Activated gamma-delta T cell (primary cell): ENCODE results near the gene MTM1.
A peak's percentile ranks its signal among the peaks of the same experiment; 100 is the strongest.

ENCODE experiments used
- DNase-seq: peaks from one replicate; lab custom pipeline; 2025; lab: John Stamatoyannopoulos, UW
- total RNA-seq, 2 donors: gene quantifications; one replicate each; lab custom pipeline; 2026; lab: John Stamatoyannopoulos, UW

MTM1 gene
- total RNA-seq = 34.1 to 39.7 reads per million in 2 donors

DNA sequence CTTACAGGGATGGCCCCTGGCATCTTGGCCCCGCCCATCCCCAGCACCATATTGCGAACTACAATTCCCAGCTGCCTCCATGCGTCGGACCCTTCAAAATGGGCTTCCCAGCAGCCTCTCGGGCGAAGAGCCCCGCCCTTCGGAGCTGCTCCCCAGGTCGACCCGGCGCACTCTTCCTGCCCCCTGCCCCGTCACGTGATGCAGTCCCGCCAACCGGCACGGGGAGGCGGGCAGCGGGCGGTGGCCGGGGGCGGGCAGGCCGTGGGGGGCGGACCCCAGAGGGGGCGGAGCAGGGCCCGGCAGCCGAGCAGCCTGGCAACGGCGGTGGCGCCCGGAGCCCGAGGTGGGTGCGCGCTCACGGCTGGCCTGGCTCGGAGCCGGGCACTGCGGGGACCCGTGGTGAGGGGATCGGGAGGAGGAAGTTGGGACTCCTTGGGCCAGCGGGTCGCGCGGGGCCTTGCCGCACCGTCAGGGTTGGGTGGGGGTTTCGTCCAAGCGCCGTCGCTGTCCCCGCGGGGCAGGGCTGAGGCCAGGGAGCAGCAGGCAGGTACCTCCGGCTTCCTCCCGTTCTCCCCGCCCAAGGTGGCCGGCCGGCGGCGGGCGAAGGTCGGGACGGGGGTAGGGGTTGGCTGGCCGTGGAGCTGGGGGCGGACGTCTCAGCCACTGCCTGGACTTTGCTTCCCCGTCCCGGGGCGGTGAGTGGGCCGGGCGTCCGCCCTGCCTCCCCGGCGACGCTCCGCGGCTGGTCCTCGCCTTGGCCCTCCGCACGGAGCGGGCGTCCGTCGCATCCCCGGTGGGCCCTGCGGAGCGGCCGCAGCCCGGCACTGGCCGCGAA is at the start of gene MTM1:
Gene MTM1 (plus strand): TSS at position 302 of the 835 bp plus-strand sequence. CDS start 23,994 bp downstream, outside the sequence.
- DNase-seq = peak; percentile 79

DNA sequence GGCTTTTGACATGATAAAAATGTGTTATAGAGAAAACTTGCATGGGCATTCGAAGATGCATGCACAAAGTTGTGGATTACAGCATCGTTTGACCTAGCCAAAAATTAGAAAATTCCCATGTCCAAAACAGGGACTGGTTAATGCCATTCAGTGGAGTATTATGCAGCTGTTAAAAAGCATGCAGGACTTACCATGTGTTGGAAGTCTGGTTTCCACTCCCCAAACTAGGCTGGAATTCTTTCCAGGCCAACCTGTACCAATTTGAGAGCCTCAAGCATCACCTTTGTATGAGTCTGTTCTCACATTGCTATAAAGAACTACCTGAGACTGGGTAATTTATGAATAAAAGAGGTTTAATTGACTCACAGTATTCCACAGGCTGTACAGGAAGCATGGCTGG is 45.9 kb upstream of the MTM1 start:
- DNase-seq = no peak

DNA sequence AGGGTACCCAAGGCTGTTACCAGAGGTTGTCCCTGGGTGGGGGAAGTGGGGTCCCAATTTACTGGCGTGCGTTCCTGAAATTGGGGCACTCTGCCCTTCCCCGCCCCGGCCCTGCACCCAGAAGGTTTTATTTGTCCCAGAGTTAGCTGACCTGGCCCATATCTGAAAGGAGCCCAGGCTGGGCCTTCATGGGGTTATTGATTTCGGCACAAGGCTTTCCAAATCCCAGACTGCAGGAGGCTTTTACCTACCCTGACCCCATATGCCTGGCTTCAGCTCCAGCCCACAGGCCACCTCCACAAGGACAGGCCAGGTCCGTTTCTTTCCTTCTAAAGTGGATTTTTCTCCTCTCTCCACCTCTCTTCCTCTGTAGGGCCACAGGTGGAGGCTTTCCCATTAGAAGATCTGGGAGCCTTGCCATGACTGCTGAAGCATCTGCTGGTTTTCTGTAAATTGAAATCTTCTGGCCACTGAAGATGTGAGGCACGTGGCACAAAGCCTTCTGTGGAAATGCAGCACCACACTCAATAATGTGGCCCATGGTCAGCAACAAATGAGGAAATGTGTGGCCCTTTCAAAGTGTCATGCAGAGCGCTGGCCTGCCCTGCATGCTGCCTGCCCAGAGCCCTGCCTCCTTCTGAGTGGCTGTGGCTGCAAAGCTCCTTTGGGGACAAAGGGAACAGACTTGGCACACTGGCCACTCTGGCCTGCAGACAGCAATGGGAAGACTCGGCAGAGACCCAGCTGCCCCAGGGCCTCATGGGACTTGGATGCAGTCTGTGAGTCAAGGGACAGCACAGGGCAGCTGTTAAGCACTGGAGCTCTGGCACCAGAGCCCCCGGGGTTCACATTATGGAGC is 43.1 kb upstream of the MTM1 start:
- no peak for DNase-seq

DNA sequence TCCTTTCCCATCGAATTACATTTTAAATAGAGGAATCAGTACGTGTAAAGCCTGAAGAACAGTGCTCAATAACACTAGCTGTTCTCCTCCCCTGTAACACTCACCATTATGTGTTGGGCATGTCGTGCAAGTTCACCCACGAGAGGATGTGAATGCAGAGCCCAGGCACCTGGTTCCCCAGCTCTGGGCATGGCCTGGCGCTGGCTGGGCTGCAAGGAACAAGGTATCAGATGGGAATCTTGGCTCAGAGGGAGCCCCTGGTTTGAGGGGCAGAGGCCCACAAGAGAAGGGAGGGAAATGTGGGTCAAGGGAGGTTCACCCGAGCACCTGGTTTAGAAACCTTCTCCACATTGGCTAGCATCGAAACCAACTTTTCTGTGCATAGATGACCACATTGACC is 41.7 kb upstream of the MTM1 start:
- no peak for DNase-seq

DNA sequence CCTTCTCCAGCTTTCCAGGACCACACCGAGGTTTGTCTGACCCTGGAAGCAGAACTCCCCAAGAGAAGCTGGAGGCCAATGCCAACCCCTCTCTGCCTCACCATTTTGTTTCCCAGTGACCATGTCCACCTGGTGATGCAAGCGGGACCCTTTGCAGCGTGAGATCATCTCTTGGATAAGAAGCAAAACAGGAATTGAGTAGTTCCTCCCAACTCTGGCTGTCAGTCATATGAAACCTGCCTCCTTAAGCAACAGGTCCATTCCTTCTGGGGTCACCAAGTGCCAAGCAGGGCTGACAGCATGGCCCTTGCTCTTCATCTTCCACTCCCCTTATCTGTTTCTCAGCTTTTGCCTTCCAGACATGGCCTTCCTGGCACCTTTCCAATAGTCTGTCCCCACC is 41.3 kb upstream of the MTM1 start:
- DNase-seq = no peak

DNA sequence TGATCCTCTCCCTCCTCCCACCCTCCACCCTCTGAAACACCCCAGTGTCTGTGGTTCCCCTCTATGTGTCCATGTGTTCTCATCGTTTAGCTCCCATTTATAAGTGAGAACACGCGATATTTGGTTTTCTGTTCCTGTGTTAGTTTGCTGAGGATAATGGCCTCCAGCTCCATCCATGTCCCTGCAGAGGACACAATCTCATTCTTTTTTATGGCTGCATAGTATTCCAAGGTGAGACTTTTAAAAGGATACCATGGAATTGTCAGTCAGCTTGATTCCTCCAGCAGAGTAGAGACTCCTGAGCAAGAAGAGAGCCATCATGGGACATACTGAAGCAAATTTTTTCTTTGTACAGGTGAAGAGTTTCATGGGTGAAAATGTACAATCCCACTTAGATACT is 38.8 kb upstream of the MTM1 start:
- DNase-seq = no peak

DNA sequence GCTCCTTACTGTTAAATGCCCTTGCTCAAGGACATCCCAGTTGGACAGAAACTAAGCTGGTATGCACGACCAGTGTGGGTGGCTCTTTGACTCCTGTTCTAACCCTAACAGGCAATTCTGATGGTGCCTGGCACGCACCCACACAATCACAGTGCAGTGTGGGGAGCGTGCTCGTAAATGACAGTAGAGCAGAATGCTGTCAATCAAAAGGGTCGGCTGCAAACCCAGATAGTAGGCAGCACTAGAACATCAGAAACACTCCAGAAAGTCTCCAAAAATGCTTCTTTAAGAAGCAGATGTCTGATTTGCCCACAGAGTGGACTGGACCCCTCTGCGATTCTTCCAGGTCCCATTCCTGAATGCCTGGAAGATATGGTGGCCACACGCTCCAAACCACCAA is 37.6 kb upstream of the MTM1 start:
- no peak for DNase-seq

DNA sequence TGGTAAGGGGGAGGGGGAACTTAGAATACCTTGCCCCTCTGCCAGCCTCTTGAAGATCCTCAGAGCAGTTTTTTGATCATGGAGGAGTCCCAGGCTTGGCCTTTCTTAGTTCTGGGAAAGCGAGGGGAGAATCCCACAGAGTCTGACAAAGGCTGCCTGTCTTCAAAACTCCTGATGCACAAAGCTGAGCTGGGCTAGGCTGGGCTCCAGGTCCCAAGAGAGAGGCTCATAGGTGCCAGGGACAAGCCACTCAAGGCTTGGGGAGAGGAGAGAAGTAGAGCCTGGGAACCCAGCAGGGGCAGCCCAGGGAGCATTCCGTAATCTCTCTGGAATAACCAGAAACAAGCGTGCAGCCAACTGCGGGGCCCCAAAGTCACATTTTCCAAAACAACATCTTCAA is 37.0 kb upstream of the MTM1 start:
- no peak for DNase-seq

DNA sequence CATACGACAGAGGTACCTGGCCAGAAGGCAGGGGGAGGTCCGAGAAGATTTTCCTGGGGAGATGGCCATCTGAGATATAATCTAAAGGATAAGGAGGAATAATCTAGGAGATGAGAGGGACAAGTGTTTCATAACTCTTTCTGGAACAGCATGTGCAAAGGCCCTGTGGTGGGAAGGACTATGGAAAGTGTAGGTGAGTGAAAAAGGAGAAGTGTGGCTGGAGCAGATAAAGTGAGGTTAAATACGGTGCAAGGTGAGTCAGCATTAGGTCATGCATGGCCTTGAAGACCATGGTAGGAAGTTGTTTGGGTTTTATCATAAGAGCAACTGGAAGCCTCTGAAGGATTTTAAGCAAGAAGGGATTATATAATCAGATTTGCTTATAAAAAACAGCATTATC is 34.6 kb upstream of the MTM1 start:
- no peak for DNase-seq

DNA sequence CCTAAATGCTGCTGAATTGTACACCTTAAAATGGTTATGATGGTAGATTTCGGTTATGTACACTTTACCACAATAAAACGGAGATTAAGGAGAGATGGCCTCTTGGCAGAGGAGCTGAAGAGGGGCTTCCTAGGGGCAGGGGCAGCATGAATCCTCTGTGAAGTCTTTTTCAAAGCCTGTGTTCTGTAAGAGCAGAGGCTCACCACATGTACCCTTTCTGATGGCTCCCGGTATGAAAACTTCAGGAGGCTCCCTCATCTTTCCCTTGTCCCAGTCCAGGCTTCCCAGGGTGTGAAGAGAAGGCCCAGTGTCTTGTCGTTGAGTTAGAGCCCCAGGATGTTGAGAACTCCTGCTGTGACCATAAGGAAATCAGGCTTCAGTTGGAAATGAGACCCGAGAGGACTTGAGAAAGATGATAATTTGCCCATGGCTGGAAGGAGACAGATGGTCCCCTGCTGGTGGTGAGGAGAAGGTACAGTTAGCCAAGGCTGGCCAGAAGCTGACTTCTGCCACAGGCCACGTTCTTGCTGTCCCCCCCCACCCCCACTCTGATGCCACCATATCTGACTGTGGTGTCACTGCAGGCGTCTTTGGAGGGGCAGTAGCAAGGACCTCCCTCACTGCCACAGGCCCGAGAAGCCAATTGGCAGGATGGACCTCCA is 31.8 kb upstream of the MTM1 start:
- no peak for DNase-seq

DNA sequence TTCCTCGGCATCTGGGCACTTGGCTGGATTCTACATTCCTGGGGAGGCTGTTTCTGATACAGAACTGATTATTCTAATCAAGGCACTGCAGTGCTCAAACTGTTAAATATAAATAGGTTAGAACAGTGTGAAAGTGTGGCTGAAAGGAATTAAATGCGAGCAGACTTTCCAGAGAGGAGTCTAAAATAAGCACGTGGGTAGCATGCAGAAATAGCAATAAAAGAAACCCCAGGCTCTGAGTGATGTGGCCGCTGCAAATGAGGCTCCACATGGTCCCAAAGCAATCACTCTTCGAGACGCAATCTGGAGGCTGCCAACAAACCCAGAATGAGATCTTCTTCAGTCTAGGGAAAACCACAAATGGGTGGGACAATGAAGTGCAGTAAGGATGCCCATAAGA is 30.6 kb upstream of the MTM1 start:
- DNase-seq = no peak

DNA sequence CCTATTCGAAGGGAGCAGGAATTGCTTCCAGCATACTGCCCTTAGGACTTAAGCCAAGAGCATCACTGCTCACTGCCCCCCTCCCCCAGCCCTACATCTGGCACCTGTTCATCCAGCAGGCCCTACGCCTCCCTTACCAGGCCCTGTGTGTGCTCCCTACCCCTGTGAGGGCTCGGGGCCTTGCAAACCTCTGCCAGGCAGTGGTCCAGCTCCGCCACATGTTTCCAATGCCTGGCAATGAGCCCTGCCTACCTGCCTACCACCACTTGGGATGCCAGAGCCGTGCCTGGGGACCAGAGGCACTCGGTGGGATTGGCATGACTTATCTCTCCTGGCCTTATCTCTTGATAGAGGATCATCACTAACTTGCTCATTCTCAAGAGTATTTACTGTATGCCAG is 27.5 kb upstream of the MTM1 start:
- no peak for DNase-seq

DNA sequence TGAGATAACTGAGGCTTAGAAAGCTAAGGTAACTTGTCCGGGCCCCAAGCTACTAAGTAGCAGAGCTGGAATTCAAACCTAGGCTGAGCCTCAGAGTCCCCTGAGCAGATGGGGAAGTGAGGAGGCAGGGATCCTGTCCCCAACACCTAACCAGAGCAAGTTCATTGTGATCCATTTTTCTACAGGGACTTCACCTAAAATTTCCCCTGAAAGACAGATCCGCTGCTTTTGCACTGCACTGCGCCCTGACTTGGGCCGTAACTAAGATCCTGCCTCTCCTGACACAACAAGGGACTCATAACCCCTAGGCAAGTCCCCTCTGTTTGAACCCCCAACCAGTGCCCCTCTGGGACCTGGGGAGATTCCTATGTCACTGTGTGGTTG is 25.6 kb upstream of the MTM1 start:
- DNase-seq = no peak

DNA sequence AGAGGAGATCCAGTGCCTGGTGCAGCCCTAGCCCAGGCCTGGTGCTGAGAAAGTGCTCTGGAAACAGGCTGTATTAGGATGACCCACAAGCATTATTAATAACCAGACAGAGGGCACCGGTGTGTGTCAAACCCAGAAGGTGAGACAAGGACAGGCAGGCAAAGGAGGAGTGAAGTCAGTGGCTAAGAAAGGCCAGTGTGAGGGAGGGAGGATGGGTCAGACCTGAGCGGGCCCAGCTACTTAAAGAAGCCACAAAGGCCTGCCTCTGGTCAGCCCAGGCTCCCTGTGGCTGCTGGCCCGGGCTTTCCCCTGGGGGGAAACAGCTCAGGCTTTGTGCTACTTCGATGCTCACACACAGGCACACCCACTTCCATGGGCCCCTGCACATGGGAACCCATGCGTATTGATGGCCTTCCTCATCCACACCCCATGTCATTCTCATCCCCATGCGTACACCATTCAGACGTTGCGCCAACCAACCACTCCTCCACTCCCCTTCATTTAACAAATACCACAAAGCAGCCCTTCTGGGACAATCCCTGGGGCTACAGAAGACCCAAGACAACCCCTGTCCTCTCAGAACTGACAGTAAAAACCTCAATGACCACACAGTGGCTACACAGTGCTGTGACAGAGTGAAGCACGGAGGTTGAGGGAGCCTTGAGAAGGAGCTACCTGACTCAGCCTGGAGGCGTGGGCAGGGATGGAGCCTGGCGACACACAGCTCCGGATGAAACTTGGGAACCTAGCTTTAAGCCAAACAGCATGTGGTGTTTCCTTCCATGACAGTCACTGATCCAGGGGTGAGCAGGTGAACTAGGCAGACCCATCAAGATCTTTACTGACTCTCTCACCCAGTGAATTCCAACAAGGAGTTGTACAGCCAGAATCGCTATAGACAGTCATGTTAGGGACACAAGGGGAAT is 24.9 kb upstream of the MTM1 start:
- no peak for DNase-seq

DNA sequence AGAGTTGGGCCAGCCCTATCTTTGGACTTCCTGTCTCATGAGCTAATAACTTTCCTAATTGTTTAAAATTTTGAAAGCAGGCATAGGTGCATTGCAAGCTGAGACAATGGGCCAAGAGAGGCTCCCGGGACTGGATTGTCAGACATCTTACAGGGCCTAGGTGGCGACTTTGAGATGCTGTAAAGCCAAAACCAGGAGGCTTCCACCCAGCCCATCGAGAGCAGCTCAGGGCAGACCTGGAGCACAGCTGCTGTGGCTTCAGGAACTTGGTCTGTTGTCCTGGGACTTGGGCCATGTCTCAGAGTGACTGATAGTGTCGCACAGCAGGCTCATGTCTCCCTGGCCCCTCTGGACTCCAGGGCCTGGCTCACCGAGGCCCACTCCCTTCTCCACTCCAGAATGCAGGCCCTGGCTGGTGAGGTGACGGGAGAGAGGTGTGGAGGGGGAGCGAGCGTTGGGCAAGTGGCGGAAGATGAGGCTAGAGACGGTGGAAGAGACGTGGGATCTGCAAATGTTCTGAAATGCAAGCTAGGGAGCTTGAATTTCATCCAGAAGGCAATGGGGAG is 24.1 kb upstream of the MTM1 start:
- no peak for DNase-seq

DNA sequence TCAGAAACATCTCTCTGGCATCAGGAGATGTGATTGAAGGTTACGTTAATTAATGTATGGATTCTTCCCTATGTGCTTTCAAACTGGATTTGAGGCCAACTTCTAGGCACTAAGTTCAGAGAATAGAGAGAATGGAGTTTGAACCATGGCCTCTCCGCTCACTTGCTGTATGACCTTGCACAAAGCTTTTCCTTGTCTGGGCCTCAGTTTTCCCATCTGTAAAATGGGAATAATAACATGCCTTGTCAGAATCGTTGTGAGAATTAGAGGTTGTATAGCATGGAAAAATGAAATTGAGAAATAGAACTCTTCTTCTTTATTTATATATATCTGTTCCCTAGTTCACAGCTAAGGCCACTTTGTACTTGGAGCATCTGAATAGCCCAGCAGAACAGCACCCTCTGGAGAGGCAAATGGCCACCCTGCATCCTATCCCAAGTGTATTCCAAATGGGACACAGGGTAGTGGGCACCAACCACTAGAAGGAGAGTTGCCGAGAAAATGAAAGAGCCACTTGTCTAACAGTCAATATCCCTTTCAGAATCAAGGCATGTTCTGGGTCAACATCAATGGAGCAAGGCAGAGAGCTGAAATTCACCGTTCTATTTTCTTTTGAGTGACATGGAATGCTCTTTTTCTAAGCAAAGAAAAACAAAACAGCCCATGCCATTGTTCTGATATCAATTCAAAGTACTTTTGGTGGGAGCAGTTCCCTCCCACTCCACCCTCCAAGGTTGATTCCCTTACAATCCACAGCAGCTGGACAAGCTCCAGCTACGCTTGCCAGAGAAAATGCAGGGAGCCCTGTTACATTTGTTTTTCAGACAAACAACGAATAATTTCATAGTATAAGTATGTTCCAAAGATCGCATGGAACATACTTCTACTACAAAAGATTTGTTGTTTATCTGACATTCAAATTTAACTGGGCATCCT is 23.3 kb upstream of the MTM1 start:
- no peak for DNase-seq

DNA sequence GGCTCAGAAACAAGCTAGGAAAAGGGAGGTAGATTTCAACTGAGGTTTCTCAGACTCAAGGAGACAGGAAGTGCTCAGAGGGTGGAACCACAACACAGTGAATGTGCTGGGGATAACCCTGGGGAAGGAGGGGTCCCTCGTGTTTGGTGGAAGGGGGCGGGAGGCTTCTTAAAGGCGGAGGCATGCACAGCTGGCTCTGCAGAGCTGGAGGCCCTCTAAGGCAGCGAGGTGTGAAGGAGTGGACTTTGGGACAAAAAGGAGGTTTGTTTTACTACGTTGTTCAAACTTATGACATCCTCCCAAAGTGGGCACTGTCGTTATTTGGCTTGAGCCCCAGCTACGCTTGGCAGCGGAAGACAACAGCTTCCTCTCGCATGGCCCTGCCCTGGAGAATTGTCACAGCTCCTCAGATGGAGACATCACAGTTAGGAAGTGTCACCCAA is 21.7 kb upstream of the MTM1 start:
- DNase-seq = no peak

DNA sequence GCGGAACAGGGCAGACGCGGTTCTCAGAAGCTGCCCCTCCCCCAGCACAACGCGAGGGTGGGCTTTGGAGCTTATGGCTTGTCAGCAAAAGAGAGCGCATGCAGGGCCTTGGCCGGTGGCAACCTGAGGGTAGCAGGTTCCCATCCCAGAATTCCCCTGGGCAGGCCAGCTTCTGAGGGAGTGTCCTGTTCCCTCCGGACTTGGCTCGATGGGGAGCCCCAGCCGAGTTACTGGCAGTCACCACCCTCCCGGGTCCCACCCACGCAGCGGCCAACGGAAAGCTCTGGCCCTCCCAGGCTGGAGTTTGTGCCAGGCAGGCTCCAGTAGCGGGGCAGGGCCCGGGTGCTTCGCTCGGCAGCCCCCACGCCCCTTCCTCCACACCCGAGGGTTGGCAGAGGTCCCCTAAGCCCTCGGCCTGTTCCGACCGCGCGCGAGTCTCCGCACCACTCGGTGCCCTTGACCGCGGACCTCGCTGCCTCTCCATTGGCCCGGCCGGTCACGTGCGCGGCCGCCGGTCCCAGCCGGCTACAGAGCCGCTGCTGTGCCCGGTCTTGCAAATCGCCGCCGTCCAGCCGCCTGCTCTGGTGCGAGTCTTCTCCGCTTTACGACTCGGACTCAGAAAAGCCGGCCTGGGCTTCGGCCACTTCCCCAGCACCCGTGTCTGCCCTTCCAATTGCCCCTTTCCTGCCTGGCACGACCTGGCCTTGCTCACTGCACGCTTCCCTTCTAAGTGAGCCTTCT is 20.9 kb upstream of the MTM1 start:
- no peak for DNase-seq

DNA sequence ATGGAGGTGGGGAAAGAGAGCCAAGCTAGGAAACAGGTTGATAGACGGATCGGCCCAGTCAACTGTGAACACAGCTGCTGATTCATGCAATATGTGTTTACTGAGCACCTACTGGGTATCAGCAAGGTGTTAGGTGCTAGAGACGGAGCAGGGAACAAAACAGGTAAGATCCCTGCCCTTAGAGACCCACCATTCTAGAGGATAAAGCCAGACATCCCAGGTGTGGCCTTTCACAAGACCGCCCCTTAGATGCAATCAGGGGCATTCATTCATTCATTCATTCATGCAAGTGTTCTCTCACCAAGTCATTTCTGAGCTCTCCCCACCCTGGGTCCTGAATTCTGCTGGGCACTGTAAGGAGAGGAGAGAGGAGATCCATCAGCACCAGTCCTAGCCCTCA is 20.2 kb upstream of the MTM1 start:
- DNase-seq = no peak
